WERI-Rb-1 (cell line): Measurements from ENCODE around the gene AKR1C1.
"Not testable (repeated sequence)": the region's sequence is repeated elsewhere in the genome, so short reads cannot be mapped to it uniquely, and the experiment has no call there.

ENCODE experiments used
- DNase-seq: peaks from one replicate; pipeline ENCODE4 v3.0.0-alpha.2; 2020
- H3K27ac ChIP-seq: fragments of 250-450 bp; sonication (Bioruptor Pico); 2 replicates; pipeline ENCODE4 v1.5.1; 2020; ENCODE audit warnings: mild to moderate bottlenecking, moderate library complexity
- H3K27me3 ChIP-seq: fragments of 250-450 bp; sonication (Bioruptor Pico); 2 replicates; pipeline ENCODE4 v1.5.1; 2021; ENCODE audit warnings: mild to moderate bottlenecking, low read depth, moderate library complexity; ENCODE audit not compliant: insufficient read depth, severe bottlenecking
- H3K36me3 ChIP-seq: fragments of 250-450 bp; sonication (Bioruptor Pico); 2 replicates; pipeline ENCODE4 v1.5.1; 2020; ENCODE audit warnings: mild to moderate bottlenecking, moderate library complexity
- H3K4me3 ChIP-seq: 2 replicates; pipeline ENCODE4 v1.5.1; 2011; ENCODE audit warnings: low read depth, mild to moderate bottlenecking, control low read depth, low read length
- H3K9me3 ChIP-seq: fragments of 250-450 bp; sonication (Bioruptor Pico); 2 replicates; pipeline ENCODE4 v1.5.1; 2021; ENCODE audit warnings: mild to moderate bottlenecking, moderate library complexity; ENCODE audit not compliant: severe bottlenecking
- TF ChIP-seq, protein P1 (sequence below): IDR thresholded peaks from 2 replicates; pipeline ENCODE4 v1.5.1; 2011; ENCODE audit warnings: low read depth, mild to moderate bottlenecking, control low read depth, inconsistent platforms, low read length

The AKR1C1 gene

DNA sequence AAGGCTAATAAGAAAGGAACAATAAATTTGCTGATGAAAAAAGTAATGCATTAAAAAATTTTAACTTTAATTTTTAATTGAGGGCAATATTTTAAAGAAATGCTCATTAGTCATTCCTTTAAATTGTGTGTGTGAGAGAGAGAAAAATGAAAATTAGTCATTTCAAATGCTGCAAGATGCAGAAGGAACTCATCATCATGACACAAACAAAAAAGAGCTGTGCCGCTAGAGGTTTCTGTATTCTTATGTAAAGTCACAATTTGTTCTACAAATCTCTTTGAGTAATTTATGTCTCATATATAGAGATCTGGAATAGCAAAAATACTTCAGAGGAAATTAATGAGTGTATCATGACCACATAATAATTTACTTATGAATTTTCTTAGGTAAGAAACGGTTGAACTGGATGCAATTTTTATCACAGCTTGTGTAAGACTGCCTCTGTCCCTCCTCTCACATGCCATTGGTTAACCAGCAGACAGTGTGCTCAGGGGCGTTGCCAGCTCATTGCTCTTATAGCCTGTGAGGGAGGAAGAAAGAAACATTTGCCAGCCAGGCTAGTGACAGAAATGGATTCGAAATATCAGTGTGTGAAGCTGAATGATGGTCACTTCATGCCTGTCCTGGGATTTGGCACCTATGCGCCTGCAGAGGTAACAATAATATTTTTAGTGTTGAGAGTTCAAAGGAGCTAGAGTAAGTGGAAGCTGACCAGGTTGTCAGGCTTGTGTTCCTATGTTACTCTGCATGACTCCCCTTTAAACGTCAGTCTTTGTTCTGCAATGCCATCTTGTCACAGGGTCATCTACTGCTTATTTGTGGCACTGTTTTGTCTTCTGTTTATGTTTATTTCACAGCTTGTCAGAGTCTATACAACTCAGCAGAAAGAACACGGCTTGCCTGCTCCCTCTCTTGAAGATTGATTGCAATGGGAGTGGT is at the start of gene AKR1C1:
AKR1C1 (plus strand) TSS at position 540 of the 939 bp plus-strand sequence; CDS start at position 570, 30 bp downstream.
- H3K27ac ChIP-seq, DNase-seq, H3K4me3 ChIP-seq: not testable (repeated sequence)

DNA sequence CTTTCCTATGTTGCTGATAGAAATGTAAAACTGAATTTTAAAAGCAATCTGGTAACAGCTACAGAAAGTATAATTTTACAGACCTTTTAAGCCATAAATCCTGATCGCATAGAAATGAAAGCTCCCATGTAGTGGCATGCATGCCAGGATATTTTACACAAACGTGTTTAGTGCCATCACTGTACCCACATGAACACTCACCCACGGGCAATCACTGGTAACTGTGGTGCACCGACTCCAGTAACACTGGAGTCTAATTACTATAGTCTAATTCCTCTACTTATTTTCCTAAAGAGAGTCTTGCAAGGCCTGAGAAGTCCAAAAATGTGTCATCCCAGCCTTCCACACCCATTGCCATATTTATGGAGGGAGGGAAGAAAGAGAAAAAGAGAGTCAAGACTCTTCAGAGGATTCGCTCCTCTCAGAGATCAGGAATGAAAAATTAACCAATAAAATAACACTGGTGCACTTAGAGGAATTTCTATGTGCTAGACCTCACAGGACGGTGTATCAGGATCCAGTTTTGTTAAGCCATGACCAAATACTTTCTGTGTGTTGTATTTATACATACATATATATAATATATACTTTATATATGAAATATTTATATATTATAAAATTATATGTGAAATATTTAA is 48.9 kb upstream of the AKR1C1 start:
- TF ChIP-seq, protein P1, sequence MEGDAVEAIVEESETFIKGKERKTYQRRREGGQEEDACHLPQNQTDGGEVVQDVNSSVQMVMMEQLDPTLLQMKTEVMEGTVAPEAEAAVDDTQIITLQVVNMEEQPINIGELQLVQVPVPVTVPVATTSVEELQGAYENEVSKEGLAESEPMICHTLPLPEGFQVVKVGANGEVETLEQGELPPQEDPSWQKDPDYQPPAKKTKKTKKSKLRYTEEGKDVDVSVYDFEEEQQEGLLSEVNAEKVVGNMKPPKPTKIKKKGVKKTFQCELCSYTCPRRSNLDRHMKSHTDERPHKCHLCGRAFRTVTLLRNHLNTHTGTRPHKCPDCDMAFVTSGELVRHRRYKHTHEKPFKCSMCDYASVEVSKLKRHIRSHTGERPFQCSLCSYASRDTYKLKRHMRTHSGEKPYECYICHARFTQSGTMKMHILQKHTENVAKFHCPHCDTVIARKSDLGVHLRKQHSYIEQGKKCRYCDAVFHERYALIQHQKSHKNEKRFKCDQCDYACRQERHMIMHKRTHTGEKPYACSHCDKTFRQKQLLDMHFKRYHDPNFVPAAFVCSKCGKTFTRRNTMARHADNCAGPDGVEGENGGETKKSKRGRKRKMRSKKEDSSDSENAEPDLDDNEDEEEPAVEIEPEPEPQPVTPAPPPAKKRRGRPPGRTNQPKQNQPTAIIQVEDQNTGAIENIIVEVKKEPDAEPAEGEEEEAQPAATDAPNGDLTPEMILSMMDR = no peak
- Histone ChIP-seq H3K36me3 (no peaks in the 10 kb centered on the region), H3K27ac (no peak overlapping the region), H3K4me3 (no peak overlapping the region), H3K9me3 (no peaks in the 10 kb centered on the region), H3K27me3 (no peaks in the 10 kb centered on the region)
- no peak for DNase-seq

More for the DNA sequence above, at the start of gene AKR1C1:
- not testable (repeated sequence) for H3K27me3 ChIP-seq, H3K36me3 ChIP-seq, H3K9me3 ChIP-seq

- no peak for DNase-seq
- no peaks in the 10 kb centered on the region for H3K27me3 ChIP-seq
- TF ChIP-seq, protein P1 = no peak
- no peak overlapping the region for H3K27ac ChIP-seq
- no peaks in the 10 kb centered on the region for H3K36me3 ChIP-seq
- H3K9me3 ChIP-seq = no peaks in the 10 kb centered on the region
- no peak overlapping the region for H3K4me3 ChIP-seq
Observed at GRCh38 chr10:4916086-4916716, 47.0 kb upstream of the AKR1C1 start.

DNA sequence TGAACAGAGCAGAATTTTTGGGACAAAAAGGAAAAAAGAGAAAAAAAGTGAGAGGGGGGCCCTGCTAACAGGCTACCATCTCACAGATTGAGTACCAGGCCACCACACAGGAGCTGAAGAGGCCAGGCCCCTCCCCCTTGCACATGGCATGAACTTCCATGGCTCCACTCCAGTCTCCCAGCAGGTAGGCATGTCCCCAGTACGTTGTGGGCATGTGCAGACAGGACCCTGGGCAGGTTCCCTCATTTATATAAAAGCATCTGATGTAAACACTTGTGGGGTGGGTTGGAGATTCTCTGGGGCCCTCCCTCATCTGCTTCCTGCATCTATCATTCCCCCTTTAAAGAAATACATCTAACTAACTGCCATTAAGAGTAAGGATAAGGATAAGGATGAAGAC is 45.0 kb upstream of the AKR1C1 start:
- Histone ChIP-seq H3K27ac (no peak overlapping the region), H3K27me3 (no peaks in the 10 kb centered on the region), H3K4me3 (no peak overlapping the region), H3K36me3 (no peaks in the 10 kb centered on the region), H3K9me3 (no peaks in the 10 kb centered on the region)
- TF ChIP-seq, protein P1 = no peak
- DNase-seq = no peak

GRCh38 chr10:4924482-4924881 is 38.7 kb upstream of the AKR1C1 start:
- not testable (repeated sequence) for H3K9me3 ChIP-seq, H3K36me3 ChIP-seq, DNase-seq, H3K27me3 ChIP-seq, H3K4me3 ChIP-seq, H3K27ac ChIP-seq

DNA sequence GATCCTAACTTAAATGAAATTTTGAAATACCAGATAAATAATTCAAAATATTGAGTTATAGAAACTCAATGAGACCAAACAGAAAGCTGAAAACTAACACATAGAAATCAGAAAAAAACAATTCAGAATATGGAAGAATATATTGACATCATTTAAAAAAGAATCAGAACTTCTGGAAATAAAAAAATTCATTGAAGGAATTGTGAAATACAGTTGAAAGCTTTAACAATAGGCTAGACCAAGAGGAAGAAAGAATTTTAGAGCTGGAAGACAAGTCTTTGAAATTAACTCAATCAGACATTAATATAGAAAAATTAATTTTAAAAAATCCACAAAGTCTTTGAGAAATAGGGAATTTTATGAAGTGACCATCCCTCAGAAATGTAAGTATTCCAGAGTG is 36.8 kb upstream of the AKR1C1 start:
- H3K36me3 ChIP-seq = no peaks in the 10 kb centered on the region
- no peak overlapping the region for H3K27ac ChIP-seq
- DNase-seq = no peak
- TF ChIP-seq, protein P1 = no peak
- no peaks in the 10 kb centered on the region for H3K9me3 ChIP-seq
- no peaks in the 10 kb centered on the region for H3K27me3 ChIP-seq
- no peak overlapping the region for H3K4me3 ChIP-seq
